Stimulated activated CD8-positive, alpha-beta memory T cell treated with anti-CD3 and anti-CD28 coated beads, Interleukin-4, amount 100 ng/mL, for 1 hour (primary cell): ENCODE measurements around the gene UBXN11.

Experiments used
- DNase-seq, 2 donors: peaks; one replicate each; pipeline ENCODE4 v3.0.0-alpha.2; 2020; ENCODE audit warnings: low read depth in 2 of 2, low spot score in 1 of 2

UBXN11 gene

DNA sequence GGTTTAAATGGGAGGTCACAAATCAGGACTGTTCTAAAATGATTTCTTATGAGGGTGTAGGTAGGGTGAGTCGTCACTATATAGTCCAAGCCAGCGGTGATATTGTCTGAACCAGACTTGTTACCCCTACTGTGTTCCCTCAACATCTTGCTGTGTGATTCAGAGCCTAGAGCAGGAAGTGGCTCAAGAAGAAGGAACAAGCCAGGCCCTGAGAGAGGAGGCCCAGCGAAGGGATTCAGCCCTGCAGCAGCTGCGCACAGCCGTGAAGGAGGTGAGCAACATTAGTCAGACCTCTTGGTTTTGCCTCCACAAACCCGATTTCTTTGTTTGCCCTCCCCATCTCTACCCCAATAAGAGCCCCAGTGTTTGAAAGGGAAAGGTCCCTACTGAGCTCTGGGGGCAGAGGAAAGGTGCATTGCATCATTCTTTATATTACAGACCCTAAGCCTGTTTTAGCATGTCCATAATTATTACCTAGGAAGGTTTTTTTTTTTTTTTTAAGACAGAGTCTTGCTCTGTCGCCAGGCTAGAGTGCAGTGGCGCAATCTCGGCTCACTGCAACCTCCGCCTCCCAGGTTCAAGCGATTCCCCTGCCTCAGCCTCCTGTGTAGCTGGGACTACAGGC, 31.5 kb downstream of the UBXN11 start:
- DNase-seq: no peak

DNA sequence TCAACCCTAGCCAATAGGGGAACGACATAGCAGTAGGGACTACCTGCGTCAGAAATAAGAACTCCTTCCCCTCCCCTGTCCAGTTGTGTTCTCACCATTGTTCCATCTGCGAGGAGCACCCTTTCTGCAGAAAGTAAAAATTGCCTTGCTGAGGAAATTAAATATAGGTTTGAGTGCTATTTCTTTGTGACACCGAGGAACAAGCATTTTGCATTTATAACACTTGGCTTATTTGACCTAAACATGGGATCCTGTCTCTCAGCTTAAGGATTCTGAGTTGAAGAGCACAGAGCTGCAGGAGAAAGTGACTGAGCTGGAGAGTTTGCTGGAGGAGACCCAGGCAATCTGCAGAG, 37.3 kb downstream of the UBXN11 start:
- no peak for DNase-seq

GRCh38 chr1:26268290-26269197, 37.9 kb downstream of the UBXN11 start:
- no peak for DNase-seq

- no peak for DNase-seq
Observed at GRCh38 chr1:26265405-26265804, 41.0 kb downstream of the UBXN11 start.

DNA sequence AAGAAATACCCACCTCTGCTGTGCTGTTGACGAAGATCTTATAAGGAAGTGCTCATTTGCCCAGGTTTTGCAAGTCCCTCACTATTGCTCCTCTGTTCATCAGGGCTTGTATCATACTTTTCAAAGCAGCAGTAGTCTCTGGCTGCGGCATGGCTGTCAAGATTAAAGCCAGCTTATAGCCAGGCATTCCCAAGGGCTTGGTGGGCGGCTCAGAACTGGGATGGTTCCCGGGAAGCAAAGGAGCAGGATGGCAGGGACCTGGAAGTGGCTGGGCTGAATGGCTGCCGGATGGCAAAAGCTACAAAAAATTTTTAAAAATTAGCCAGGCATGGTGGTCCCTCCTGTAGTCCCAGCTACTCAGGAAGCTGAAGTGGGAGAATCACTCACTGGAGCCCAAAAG, 43.2 kb downstream of the UBXN11 start:
- DNase-seq: no peak

- DNase-seq: no peak
Observed at GRCh38 chr1:26259578-26259977, 46.9 kb downstream of the UBXN11 start.

DNA sequence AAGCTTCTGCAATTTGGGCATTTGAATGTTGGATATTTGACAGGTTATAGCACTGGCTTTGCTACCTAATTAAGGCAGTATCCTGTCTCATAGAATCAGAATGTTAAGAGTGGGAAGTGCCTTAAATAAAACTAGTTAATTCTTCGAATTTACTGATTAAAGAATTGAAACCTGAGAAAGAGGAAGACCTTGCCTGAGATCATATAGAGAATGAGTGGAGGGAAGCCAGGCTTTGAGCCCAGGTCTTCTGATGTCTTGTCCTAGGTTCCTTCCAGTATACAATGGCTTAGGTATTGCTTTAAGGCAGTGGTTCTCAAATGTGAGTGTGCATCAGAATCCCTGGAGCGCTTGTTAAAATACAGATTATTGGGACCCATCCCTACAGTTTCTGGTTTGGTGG, 47.4 kb downstream of the UBXN11 start:
- no peak for DNase-seq

DNA sequence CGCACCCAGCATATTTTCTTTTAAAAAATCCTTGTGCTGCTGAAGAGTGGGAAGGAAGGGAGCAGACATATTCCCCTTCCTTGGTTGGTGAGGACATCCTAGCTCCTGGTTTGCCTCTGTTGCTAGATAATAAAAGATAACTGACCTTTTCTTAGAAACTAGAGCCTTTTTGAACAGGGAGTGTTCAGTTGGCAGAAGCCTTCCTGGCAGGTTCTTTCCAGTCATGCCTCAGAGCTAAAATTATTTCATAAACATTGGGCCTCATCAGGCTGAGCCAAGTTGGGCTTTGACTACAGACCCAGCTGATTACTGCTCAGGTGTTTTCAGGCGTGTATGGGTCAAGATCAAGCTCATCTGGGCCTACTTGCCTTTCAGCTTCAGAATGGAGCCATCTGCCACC, 49.2 kb downstream of the UBXN11 start:
- DNase-seq: no peak

- DNase-seq: no peak
Observed at GRCh38 chr1:26254404-26254803, 52.0 kb downstream of the UBXN11 start.

DNA sequence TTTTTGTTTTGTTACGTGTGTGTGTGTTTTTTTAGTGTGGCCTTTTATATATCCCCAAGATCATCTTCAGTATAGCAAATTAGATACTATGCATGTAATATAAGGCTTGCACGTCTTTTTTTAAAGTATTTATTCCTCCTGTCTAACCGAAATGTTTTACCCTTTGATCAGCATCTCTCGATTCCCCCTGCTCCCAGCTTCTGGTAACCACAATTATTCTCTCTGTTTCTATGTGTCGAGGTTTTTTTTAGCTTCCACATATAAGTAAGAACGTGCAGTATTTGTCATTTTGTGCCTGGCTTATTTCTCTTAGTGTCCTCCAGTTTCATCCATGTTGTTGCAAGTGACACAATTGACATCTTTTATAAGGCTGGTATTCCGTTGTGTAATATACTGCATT, 53.7 kb downstream of the UBXN11 start:
- DNase-seq: no peak

GRCh38 chr1:26239936-26240335, 66.5 kb downstream of the UBXN11 start:
- DNase-seq: no peak

DNA sequence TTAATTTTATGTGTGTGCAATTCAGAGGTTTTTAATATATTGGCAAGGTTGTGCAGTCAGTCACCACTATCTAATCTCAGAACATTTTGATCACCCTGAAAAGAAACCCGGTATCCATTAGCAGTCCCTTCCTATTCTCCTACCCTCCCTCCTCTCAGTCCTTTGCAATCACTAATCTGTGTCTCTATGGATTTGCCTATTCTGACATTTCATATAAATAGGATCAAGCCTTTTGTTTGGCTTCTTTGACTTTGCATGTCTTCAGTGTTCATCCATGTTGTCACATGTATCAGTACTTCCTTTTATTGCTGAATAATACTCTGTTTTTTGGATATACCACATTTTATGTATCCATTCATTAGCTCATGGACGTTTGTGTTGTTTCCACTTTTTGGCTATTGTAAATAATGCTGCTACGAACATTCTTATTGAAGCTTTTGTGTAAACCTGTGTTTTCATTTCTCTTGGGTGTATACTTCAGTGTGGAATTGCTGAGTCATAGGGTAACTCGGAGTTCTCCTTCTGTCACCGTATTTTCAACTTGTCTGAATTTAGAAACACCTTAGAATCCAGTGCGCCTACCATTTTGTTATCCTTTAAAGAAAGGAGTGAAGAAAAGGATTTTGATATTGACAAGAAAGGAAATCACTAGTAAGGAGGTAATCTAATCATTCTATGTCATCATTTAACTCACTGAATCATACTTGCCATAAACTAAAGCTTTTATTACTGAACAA, 69.0 kb downstream of the UBXN11 start:
- DNase-seq: no peak

DNA sequence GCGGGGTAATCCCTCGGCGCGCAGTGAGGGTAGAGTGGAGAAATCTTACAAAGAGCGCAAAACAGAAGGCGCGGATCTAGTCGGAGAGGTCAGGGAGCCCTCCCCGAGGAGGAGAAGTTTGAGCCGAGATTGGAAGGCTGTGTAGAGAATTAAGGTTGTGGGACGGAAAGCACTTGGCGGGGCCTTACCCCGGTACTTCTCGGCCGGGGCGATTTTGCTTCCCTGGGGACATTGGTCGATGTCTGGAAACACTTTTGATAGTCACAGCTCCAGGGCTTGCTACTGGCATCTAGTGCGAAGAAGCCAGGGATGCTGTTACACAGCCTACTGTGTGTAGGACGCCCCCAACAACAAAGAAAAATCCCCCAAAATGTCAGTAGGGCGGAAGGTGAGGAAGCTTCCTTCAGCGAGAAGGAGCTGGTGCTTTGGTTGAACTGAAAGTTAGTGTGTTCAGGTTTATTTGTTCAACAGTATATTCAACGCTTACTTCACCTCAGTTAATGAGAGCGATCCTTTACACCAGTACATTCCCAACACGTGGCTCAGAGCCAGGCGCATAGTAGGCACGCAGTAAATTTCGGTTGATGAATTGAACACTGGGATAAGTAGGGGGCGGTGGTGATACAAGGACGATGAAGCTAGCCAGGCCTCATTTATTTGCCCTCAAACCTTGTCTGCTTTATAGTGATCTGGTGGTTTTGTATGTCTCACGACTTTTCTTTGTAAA, 71.6 kb downstream of the UBXN11 start:
- no peak for DNase-seq

- peak; percentile 94 to 98 for DNase-seq
Observed at GRCh38 chr1:26233903-26234643, 72.4 kb downstream of the UBXN11 start, which contains the start of gene CEP85. Gene CEP85 (plus strand): TSS chr1:26234200. CDS start chr1:26239784, 5,584 bp downstream.
